Skin of body (tissue), 2 donors: ENCODE results near the gene AMOTL1. TPM values are rescaled to one million over a fixed set of nuclear protein-coding genes. Genes with fewer than 3 reads are reported as not detected.

Experiments used
- DNase-seq: peaks from one replicate; lab custom pipeline; 2025; lab: John Stamatoyannopoulos, UW
- total RNA-seq: library from RNA; depleted of rRNA; stranded (reverse); fragments of >200 nt; gene quantifications from one replicate; pipeline ENCODE4 v1.2.3, GENCODE V29; 2014

AMOTL1 gene
- total RNA-seq, 1 donor from 2014 or later: 80.7 TPM

DNA sequence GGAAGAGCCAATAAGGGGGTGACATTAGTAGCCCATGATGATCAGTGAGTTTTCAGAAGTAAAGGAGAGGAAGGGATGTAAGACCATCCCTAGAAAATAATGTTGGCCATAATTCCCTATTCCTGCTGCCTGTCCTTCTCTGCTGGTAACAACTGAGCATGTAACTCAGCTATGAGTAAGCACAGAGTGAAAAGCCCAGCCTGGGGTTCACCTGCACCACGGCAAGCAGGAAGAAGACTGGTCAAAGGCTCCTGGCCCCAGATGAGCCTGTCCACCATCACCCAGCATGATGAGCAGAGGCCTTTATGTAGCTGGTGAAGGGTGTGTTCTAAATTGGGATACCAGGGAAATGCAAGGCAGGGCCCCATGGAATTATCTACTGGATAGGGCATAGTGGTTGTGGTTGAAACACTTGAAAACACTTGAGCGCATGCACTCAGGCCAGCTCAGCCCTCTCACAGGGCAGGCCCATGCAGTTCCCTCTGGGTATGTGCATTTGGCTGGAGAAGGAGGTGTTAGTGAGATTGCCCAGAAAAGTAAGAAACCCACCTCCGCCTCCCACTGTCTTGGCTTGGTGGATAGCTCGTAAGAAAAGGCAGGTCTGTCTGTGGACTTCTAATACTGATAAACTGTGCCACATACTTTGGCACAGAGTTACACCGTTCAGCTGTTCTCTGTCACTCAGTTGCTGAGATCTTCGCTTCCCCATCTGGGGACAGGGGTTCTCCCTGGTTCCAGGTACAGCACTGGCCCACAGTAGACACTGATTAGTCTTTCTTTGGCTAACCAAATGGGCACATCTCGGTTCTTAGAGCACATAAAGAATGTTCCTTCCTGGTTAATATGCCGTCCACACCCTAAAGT, 86.8 kb downstream of the AMOTL1 start:
- no peak for DNase-seq

DNA sequence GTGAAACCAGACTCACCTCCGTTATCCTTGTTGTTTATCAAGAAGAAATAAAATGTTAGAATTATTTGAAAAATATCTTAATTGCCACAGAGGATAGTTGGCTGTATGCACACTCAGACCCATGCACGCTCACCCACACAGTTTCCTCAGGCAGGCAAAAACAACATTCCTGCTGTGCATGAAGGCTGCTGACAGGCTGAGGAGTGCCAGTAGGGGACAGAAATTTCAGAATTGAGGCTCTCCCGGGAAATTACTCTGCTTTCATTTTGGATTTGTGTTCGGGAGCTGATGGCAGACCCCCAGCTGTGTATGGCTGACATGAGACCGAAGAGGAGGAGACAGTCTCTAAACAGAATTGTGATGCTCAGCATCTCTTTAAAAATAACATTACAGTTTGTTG, 87.5 kb downstream of the AMOTL1 start:
- DNase-seq: no peak

DNA sequence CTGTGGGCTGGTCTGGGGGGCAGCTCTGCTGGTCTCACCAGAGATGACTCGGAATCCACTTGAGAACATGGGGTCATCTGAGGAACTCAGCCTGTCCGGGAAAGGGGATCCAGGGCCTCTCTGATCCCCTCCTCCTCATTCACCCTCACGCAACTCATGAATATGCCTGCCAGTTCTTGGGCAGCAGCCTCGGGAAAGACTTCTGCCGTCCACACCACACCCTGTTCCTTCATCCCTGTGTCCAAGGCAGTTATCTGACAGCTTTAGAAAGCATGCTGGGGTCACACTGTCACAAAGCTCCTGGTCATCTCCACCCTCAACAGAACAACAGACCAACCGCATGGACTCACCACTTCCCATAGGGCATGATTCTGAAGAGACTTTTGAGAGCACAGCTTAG, 88.3 kb downstream of the AMOTL1 start:
- no peak for DNase-seq

DNA sequence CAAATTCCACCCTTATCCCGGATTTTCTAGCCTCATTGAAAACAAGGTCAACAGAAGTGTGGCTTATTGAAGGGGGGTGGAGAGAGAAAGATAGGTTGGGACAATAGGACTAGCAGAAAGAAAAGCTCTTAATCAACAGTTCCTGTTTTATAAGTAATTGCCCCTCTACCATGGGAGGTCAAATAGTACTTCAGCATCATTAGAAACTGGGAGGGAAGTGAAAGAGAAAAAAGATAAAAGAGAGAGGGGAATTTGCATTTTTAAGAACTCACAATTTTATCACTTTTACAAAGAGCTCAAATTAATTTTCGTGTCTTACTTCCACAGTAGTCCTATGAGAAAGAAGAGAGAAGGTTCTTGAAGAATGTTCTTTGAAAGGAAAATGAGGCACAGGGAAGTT, 89.2 kb downstream of the AMOTL1 start:
- DNase-seq: no peak

DNA sequence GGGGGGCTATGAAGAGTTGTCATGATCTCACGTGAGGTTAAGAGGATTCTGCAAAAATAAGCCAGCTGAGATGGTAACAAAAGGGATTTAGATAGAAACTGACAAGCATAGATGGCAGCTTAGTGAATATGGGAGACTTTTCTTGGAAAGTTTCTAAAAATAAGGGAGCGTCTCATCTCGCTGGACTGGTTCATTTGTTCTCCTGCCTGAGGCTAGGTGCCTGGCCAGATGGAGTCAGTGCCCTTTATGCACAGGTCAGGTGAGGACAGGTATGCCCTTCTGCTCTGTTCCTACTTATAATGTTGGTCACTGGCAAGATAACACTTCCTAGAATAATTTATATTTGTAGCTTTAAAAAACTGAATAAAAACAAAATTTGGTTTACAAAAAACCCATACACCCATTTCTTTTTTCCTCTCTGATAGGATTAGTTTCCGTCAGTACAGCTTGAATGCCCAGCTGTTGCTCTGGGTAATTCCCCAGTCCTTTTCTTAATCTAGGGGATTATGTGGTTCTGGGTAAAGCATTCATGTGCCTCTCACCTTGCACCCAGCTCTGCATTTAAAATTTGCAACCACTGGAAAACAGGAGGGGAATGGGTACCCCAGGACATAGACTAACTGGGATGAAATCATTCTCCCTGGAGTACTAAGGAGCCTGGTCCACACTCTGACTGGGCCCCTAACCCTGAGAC, 90.0 kb downstream of the AMOTL1 start:
- DNase-seq: no peak

DNA sequence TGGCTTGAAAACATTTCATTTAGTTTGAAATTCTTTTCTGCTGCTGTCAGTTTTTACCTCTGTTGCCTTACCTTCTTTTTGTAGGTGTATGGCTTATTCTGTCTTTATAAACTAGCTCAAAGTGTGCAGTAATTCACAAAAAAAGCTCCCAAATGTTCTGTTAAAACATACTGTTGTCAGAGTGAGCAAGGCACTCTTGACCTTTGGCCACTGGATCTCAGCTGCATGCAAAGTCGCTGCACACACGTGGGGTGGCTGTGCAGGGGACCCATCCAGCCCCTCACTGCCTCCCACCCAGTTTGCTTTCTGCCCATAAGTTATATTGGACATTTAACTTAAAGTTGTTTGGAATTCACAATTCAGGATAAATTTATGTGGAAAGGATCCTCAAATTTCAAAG, 92.2 kb downstream of the AMOTL1 start:
- DNase-seq: no peak

DNA sequence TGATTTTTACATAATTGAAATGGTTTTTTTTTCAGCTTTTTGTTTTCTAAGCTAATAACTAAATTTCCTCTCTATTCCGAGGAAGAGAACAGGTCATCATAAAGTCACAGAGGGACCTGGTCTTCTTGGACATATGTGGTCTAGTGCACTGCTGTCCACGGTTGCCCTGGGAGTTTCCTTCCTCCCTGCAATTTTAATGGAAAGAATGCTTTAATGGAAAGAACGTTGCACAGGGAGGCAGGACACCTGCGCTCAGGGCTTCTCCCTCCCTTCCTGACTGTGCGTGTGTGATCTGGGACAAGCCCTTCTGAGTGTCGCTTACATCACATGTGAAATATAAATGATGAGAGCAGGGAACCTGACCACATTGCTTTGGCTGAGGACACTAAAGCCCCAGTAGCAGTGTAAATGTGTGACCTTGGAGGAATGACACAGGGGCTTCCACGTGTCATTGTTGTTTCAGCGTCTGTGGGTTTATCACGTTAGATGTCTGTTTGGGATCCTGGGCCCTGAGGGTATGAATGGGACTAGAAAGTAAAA, 93.2 kb downstream of the AMOTL1 start:
- DNase-seq: no peak

DNA sequence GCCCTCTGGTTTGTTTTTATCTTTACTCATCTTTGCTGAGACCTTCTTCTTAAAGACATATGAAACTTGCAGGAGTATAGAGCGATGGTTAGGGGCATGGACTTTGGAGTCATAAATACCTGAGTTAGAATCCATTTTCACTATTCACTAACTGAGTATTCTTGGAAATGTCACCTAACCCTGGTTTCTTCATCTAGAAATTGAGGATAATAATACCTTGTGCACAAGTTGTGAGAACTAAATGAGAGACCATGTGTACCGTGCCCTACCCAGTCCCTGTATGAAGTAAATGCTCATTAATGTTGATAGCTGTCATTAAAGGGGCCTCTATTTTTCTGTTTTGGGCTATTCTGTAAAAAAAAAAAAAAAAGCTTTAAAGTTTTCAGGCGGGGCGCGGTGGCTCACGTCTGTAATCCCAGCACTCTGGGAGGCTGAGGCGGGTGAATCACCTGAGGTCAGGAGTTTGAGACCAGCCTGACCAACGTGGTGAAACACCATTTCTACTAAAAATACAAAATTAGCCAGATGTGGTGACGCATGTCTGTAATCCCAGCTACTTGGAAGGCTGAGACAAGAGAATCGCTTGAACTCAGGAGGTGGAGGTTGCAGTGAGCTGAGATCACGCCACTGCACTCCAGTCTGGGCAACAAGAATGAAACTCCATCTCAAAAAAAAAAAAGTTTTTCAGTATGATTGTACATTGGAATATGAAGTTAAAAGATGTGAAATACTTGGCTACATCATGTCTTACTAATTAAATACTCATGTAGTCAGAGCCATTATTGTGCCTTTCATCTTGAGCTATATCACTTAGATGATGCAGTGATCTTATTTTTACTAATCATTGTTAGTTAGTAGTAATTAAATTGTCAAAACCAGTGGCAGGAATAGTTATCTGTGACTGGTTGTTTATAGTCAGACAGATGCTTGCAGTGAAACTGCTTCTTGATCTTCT, 95.0 kb downstream of the AMOTL1 start:
- DNase-seq: no peak

DNA sequence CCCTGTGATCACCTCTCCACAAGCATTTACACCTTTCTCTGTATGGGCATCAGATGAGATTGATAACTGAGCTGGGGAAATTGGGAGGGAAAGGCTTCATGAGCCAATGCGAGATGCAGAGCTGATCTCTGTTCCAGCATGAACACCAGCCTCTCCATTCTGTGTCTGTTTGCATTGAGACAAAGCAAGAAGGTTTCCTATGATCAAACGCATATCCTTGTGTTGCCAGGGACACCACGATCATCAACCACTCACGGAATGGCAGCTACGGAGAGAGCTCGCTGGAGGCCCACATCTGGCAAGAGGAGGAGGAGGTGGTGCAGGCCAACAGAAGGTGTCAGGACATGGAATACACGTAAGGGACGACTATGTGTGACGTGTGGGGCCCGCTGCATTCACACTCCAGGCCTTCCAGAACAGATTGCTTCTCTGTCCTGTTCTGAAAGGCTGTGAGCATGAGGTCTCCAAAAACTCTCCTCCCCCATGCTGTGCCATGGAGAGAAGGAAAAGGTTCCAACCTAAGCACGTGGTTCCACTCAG, 96.4 kb downstream of the AMOTL1 start:
- no peak for DNase-seq

DNA sequence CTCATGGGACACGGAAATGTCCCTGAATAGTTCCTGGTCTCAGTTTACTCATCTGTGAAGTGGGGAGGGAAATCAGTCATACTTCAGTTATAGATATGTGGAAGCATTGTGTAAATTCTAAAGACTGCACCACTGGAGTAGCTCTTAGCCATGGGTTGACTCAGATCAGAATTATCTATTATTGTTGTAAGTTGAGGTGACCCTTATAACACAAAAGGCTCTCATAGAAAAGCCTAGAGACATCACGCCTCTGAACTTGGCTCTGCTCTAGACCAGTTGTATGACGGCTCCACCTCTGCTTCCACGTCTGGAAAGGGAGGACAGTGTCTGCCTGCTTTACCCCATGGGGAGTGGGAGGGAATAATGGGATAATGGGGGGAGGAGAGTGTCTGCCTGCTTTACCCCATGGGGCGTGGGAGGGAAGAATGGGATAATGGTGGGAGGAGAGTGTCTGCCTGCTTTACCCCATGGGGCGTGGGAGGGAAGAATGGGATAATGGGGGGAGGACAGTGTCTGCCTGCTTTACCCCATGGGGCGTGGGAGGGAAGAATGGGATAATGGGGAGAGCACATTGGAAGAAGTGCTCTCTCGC, 98.2 kb downstream of the AMOTL1 start:
- no peak for DNase-seq

DNA sequence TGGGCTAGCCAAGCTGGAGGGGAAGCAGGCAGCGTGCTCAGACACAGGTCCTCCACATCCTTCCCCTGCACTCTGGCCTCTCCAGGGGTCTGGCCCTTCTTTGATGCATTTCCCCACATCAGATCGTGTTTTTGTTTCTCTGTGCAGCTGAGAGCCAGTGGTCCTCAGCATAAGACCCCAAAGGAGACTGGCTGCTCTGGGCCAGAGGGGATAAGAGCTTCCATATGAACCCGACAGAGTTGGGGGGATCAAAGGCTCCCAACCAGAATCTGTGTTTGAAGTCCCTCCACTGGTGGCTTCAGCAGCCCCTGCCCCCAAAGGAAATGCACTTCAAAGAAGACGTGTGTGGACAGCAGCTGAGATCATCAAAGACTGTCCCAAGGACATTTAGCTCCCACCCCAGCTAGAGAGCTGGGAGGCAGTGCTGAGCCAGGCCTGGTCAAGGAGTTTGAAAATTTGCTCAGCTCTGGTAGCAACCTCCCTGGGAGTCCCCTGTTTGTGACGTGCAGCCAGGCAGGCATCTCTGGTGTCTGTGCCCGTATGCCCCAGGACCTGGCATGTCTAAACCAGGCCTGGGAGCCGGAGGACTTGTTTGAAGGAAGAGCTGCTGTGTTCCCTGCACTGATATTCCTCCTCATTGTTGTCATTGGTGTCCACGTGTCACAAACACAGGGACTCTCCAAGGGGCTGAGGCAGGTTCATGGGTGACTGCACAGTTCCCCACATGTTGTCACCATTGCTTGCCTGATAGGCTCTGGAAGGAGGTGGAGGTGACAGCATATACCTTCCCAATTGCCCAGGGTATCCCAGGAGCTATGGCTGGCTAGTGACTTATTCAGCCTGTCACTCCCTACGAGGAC, 99.0 kb downstream of the AMOTL1 start:
- no peak for DNase-seq

DNA sequence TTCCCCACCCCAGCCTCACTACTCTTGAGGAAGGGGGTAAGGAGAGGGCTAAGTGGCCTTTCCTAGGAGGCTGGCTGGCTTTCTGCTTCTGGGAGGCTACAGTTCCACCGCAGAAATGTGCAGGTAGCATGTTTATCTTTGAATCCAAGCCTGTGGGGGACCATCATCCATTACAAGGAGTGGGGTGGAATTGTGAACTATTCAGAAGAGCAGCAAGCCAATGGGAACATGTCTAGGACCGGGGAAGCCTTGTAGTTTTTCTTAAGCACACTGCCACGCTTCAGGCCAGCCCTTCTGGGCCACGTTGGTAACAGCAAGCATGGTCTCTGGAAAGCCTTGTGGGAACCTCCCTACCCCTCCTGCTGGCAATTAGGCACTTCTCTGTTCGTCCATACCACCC, 100.3 kb downstream of the AMOTL1 start:
- no peak for DNase-seq

DNA sequence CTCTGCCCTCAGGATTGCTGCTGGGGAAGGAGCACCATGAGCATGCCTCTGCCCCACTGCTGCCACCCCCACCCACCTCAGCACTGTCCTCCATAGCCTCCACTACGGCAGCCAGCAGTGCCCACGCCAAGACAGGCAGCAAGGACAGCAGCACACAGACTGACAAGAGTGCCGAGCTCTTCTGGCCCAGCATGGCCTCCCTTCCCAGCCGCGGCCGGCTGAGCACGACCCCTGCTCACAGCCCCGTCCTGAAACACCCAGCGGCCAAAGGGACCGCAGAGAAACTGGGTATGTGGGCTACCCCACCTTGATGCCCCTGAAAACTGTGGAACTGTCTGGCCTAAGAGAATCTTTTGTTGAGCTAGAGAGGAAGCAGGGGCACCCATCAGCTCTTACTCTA, 101.0 kb downstream of the AMOTL1 start:
- DNase-seq: no peak

DNA sequence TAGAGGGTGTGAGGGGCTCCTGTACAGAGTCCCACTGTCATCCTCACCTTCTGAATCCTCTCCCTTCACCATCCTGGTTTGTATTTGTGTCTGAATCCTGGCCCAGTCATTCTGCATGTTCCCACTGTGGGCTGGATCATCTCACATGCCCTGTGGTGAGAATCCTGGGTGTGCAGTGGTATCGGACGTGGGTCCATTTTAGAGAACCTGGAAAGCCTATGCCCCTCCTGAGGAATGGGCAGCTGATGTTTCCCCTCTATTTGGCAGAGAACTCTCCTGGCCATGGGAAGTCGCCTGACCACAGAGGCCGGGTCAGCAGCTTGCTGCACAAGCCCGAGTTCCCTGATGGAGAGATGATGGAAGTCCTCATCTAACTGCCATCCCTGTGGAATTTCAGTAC, 102.3 kb downstream of the AMOTL1 start:
- DNase-seq: no peak

DNA sequence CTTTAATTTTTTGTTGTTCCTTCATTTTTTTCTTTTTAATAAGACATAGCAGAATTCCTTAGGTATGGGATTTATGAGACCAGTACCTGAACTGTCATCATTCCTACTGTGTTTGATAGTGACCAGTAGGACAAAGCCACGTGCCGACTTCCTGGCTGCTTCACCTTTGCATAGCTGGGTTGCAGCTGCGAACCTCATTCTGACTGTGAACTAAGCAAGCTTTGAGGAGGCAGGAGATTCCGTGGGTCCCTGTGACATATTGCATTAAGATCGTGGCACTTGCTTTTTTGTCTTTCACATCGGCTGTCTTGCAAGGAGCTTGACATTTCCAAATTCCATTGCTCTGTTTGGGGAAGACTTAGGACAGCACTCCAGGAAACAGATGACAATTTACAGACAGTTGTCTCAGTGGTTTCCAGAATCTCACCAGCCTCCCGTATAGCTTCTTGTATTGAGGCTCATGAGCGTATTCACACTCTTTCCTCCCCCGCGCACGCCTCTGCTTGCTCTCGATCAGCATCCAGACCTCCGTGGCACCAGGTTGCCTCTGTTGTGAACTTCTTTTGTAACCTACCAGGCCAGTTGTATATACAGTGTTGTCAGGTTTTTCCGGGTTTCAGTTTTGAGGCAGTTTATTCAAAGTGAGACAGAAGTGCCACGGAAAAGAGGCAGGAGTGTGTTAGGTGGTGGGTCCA, 103.5 kb downstream of the AMOTL1 start:
- no peak for DNase-seq

DNA sequence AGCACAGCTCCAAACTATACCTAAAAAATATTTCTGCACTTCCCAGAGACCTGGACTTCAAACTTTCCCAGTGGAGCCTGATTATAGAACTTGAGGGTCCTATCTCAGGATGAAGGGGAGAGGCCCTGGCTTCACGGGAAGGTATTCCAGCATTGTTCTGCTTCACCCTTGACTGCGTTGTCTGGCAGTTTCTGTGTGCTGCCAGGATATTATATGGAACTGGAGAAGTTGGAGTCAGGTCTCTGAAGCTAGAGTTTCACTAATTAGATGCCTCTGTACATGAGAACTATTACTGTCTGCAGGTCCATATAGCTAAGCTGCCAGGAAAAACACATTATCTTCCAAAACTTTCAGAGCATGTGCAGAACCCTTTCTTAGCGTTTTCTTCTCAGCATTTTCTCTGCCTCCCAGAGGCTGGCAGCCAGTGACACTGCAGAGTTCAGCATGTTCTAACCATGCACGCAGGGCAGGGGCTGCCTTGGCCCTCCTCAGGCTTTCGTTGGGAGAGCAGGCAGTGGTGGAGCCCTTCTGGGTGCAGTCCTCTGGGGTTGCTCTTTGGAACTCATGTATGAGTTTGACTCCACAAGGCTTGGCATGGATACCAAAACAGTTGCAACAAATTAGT, 105.9 kb downstream of the AMOTL1 start:
- DNase-seq: no peak

DNA sequence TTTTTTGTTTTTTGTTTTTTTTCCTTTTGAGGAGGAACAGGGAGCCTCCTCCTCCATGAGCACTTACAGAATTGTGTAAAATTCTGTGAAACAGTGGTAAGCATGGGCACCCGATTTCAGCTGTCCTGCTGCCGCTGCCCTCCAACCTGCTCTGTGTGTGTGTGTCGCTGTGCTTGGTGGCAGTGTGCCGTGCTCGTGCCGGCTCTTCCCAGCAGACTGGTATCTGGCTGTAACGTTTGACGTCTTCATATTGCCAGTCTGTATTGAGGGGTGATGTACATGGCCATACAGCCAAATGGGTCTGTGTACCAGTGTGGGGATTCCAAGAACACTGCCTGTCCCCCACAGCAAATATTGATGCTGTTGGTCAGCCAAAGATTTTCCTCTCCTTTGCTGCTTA, 108.1 kb downstream of the AMOTL1 start:
- DNase-seq: no peak

DNA sequence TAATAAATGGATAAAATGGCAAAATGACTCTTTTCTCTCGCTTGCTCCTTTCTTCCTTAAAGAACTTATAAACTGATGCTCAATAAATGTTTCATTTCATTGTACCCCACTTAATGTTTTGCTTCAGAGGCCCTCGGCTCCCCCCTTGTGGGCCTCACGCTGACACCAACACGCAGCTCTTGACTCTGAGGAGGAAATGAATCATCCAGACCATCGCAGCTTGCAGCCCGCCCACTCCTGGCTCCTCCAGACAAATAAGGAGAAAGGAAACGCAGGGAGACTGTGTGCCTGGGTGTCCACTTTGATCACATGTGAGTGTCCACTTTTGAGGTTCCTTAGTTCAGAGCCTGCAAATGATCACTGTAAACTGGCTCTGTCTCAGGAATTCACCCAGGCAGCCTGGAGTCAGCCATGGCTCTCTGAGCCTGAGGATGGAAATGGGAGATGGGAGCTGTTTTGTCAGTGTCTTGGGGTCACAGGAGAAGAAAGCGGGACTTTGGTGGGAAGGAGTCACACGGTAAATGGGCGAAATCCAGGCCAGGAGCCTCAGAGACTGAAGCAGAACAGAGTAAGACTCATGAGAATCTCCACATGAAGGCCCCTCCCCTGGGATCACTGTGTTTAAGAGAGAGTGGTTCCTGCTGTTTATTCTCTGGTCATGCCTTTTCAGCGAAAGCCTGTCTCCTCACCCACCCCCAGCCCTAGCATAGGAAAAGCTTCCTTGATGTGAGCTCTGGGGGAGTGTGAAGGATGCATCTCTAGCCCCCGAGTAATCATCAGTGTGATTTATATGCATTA, 108.7 kb downstream of the AMOTL1 start:
- peak; percentile 85 for DNase-seq
